Measurements from ENCODE around the gene APH1B.

APH1B gene

GRCh38 chr15:63353261-63353660 lies 75.9 kb downstream of the APH1B start:
- DNase-seq (ENCODE audit: low read depth in 2 of 2), result no peak

GRCh38 chr15:63353887-63354286 lies 76.5 kb downstream of the APH1B start:
- DNase-seq (ENCODE audit: low read depth in 2 of 2), result no peak

- DNase-seq (ENCODE audit: low read depth in 2 of 2), result no peak
Measured at GRCh38 chr15:63354821-63355650, 77.6 kb downstream of the APH1B start.

- DNase-seq (ENCODE audit: low read depth in 2 of 2), result no peak
Measured at GRCh38 chr15:63357061-63357460, 79.7 kb downstream of the APH1B start.

GRCh38 chr15:63357731-63358130 lies 80.3 kb downstream of the APH1B start:
- DNase-seq (ENCODE audit: low read depth in 2 of 2), result no peak

- no peak for DNase-seq (ENCODE audit: low read depth in 2 of 2)
Measured at GRCh38 chr15:63358241-63359029, 81.0 kb downstream of the APH1B start.
